22Rv1 (cell line): ENCODE measurements around the gene ENO1.

Experiments used
- CTCF ChIP-seq: fragments of 450-650 bp; IDR thresholded peaks from 2 replicates; pipeline ENCODE4 v1.5.1; 2017; ENCODE audit warnings: mild to moderate bottlenecking
- ZFX ChIP-seq: fragments of 450-650 bp; IDR thresholded peaks from 2 replicates; pipeline ENCODE4 v1.6.1; 2017; ENCODE audit warnings: antibody characterized with exemption, borderline replicate concordance

- TF ChIP-seq CTCF (no peak), ZFX (no peak)
Measured at GRCh38 chr1:8873506-8874229, 4.8 kb downstream of the ENO1 start.
